GM23338 (cell line): ENCODE measurements around the gene TYW1.
"Not testable (repeated sequence)": the region's sequence is repeated elsewhere in the genome, so short reads cannot be mapped to it uniquely, and the experiment has no call there.

Source experiments
- CTCF ChIP-seq, 2 experiments: fragments of 200-600 bp in 1 of 2; sonication (generic) in 1 of 2; conservative IDR thresholded peaks; 2 replicates each; pipeline versions ENCODE4 v1.5.1 to v1.6.1; 2016 to 2017; ENCODE audit warnings: antibody characterized with exemption in 2 of 2, low read depth in 2 of 2, mild to moderate bottlenecking in 2 of 2, moderate library complexity in 1 of 2
- EZH2 ChIP-seq: fragments of 200-600 bp; sonication (generic); IDR thresholded peaks from one replicate; pipeline ENCODE4 v1.8.0; 2017; ENCODE audit warnings: antibody characterized with exemption, mild to moderate bottlenecking, low read depth; ENCODE audit not compliant: unreplicated experiment
- EZH2phosphoT487 ChIP-seq: fragments of 200-600 bp; sonication (generic); IDR thresholded peaks from one replicate; pipeline ENCODE4 v1.8.1; 2018; ENCODE audit warnings: antibody characterized with exemption; ENCODE audit not compliant: unreplicated experiment
- REST ChIP-seq: IDR thresholded peaks from one replicate; pipeline ENCODE4 v1.6.1; 2018; ENCODE audit warnings: antibody characterized with exemption; ENCODE audit not compliant: unreplicated experiment

GRCh38 chr7:66995050-66995776 is 1.4 kb upstream of the TYW1 start, which contains the start of gene SBDS:
- TF ChIP-seq CTCF (conservative IDR thresholded peaks at IDR 0.05; ENCODE audit: low read depth in 2 of 2) = 0 out of 4 replicates have a peak, but pooled peaks of 1 of the 2 experiments have one; percentile 18
- not testable (repeated sequence) for TF ChIP-seq EZH2phosphoT487, EZH2, REST
